HepG2 (cell line): Measurements from ENCODE around the gene CKAP2L. TPM values are rescaled to one million over a fixed set of nuclear protein-coding genes. Genes with fewer than 3 reads are reported as not detected.

ENCODE experiments used
- ARID4A ChIP-seq: sonication (generic); formaldehyde crosslinking; IDR thresholded peaks from 2 replicates; pipeline ENCODE4 v1.5.0; 2020; ENCODE audit warnings: mild to moderate bottlenecking, missing genetic modification reagents, borderline replicate concordance
- GABPB1 ChIP-seq: IDR thresholded peaks from 2 replicates; pipeline ENCODE4 v1.6.1; 2016; ENCODE audit warnings: mild to moderate bottlenecking, missing genetic modification reagents, moderate library complexity, missing compliant biosample characterization
- HOXA5 ChIP-seq: sonication (generic); formaldehyde crosslinking; IDR thresholded peaks from 2 replicates; pipeline ENCODE4 v1.4.0; 2020; ENCODE audit warnings: missing genetic modification reagents
- KDM4B ChIP-seq: sonication (generic); formaldehyde crosslinking; IDR thresholded peaks from 2 replicates; pipeline ENCODE4 v1.4.0; 2020; ENCODE audit warnings: missing genetic modification reagents
- MTA1 ChIP-seq: sonication (generic); formaldehyde crosslinking; IDR thresholded peaks from 2 replicates; pipeline ENCODE4 v1.4.0; 2020; ENCODE audit warnings: missing genetic modification reagents, mild to moderate bottlenecking, borderline replicate concordance
- MXD3 ChIP-seq: IDR thresholded peaks from 2 replicates; pipeline ENCODE4 v1.6.1; 2016; ENCODE audit warnings: mild to moderate bottlenecking, missing biosample characterization, missing genetic modification reagents
- NCOA1 ChIP-seq: sonication (generic); formaldehyde crosslinking; IDR thresholded peaks from 2 replicates; pipeline ENCODE4 v1.9.0; 2021; ENCODE audit warnings: missing genetic modification reagents
- SAFB2 ChIP-seq: sonication (generic); formaldehyde crosslinking; IDR thresholded peaks from 2 replicates; pipeline ENCODE4 v1.5.1; 2020; ENCODE audit warnings: missing genetic modification reagents, low read depth, mild to moderate bottlenecking, borderline replicate concordance
- SALL1 ChIP-seq: sonication (generic); formaldehyde crosslinking; IDR thresholded peaks from 2 replicates; pipeline ENCODE4 v1.8.0; 2022; ENCODE audit warnings: mild to moderate bottlenecking, missing genetic modification reagents
- SMARCC2 ChIP-seq: fragments of 450-650 bp; IDR thresholded peaks from 2 replicates; pipeline ENCODE4 v1.6.1; 2017; ENCODE audit warnings: antibody characterized with exemption, mild to moderate bottlenecking
- SOX6 ChIP-seq, 2 experiments: fragments of 450-650 bp in 1 of 2; sonication (generic) in 1 of 2; formaldehyde crosslinking in 1 of 2; IDR thresholded peaks; 2 replicates each; pipeline versions ENCODE4 v1.4.0 to v1.6.1; 2017 to 2020; ENCODE audit warnings: antibody characterized with exemption in 1 of 2, mild to moderate bottlenecking in 1 of 2, missing genetic modification reagents in 1 of 2
- TFAP4 ChIP-seq: sonication (generic); IDR thresholded peaks from 2 replicates; pipeline ENCODE4 v1.6.1; 2016; ENCODE audit warnings: low read depth, borderline replicate concordance
- YEATS4 ChIP-seq: sonication (generic); formaldehyde crosslinking; IDR thresholded peaks from 2 replicates; pipeline ENCODE4 v1.4.0; 2020; ENCODE audit warnings: missing genetic modification reagents, borderline replicate concordance
- polyA plus RNA-seq, 8 experiments: library from polyadenylated mRNA; depleted of rRNA in 3 of 8; stranded (reverse) in 7 of 8; unstranded in 1 of 8; fragments of >200 nt; fragmentation: Illumina TruSeq in 4 of 8; extraction: Trizol in 4 of 8; gene quantifications; 2 replicates each; pipeline versions ENCODE4 v1.2.1 to v1.2.3, GENCODE V29; 2011 to 2016; ENCODE audit warnings: low read depth in 4 of 8, missing spikeins in 1 of 8, mixed read lengths in 1 of 8; ENCODE audit not compliant: insufficient read depth in 1 of 8
- total RNA-seq, 5 experiments: library from RNA; depleted of rRNA; stranded (reverse); fragments of >200 nt; fragmentation: Illumina TruSeq; extraction: Trizol; gene quantifications; 2 replicates each; pipeline ENCODE4 v1.2.3, GENCODE V29; 2016; ENCODE audit warnings: low read depth in 1 of 5

The CKAP2L gene
- total and polyA plus RNA-seq, 2 of the 13 experiments (the other 11 are each of a cell fraction or from before 2014, with no cell fraction given), result 7.1 to 9.5 TPM

GRCh38 chr2:112749755-112750559, 14.5 kb downstream of the CKAP2L start (continued):
- TF ChIP-seq TFAP4 (no peak), GABPB1 (CRISPR knock-in tag) (0 out of 2 replicates have a peak, but pooled peaks have one; percentile 20), MXD3 (CRISPR knock-in tag) (no peak), SOX6 (IDR thresholded peaks at IDR 0.05) (no peak), SOX6 (CRISPR knock-in tag; IDR thresholded peaks at IDR 0.05) (peak; percentile 28; the same call in 1 of the 2 replicates), MTA1 (CRISPR knock-in tag) (no peak), ARID4A (CRISPR knock-in tag) (no peak; the same call in 1 of the 2 replicates), KDM4B (CRISPR knock-in tag) (no peak), YEATS4 (CRISPR knock-in tag) (no peak), HOXA5 (CRISPR knock-in tag) (0 out of 2 replicates have a peak, but pooled peaks have one; percentile 53), SALL1 (CRISPR knock-in tag) (peak; percentile 72), SMARCC2 (no peak), NCOA1 (no peak), SAFB2 (CRISPR knock-in tag) (no peak)
